HL-60 (cell line): Measurements from ENCODE around the gene AP1B1.

Experiments
- DNase-seq, 2 experiments: peaks; one replicate each; pipeline ENCODE4 v3.0.0-alpha.2; 2010 to 2020; ENCODE audit warnings: low read depth in 1 of 2, low spot score in 1 of 2
- H3K27ac ChIP-seq: fragments of 250-450 bp; sonication (Bioruptor Pico); replicated peaks from 2 replicates; pipeline ENCODE4 v1.5.1; 2020; ENCODE audit warnings: mild to moderate bottlenecking, moderate library complexity
- H3K27me3 ChIP-seq: fragments of 250-450 bp; sonication (Bioruptor Pico); 2 replicates; pipeline ENCODE4 v1.5.1; 2021; ENCODE audit warnings: mild to moderate bottlenecking, moderate library complexity; ENCODE audit not compliant: insufficient read depth, poor library complexity, severe bottlenecking
- H3K4me3 ChIP-seq: replicated peaks from 2 replicates; pipeline ENCODE4 v1.5.1; 2011; ENCODE audit warnings: mild to moderate bottlenecking, control low read depth, low read length; ENCODE audit not compliant: insufficient read depth
- CTCF ChIP-seq: IDR thresholded peaks from one replicate; pipeline ENCODE4 v1.5.1; 2011; ENCODE audit warnings: low read length, control low read depth, inconsistent platforms; ENCODE audit not compliant: insufficient read depth
- GABPA ChIP-seq: IDR thresholded peaks from 2 replicates; pipeline ENCODE4 v1.6.1; 2012; ENCODE audit warnings: low read depth
- POLR2AphosphoS5 ChIP-seq: IDR thresholded peaks from 2 replicates; pipeline ENCODE4 v1.6.1; 2012; ENCODE audit warnings: low read depth
- REST ChIP-seq: IDR thresholded peaks from 2 replicates; pipeline ENCODE4 v1.6.1; 2012; ENCODE audit warnings: low read depth; ENCODE audit not compliant: insufficient replicate concordance
- SPI1 ChIP-seq: IDR thresholded peaks from 2 replicates; pipeline ENCODE4 v1.6.1; 2012; ENCODE audit warnings: low read depth, mild to moderate bottlenecking, borderline replicate concordance

The AP1B1 gene

GRCh38 chr22:29306175-29306834, 82.1 kb downstream of the AP1B1 start, which contains the start of gene GAS2L1:
GAS2L1 (plus strand) TSS chr22:29306650; CDS start chr22:29308106, 1,456 bp downstream.
- peak in 1 of 2 experiments; percentile 50 for DNase-seq
- H3K27ac ChIP-seq: no peak within 1 kb of the TSS
- TF ChIP-seq SPI1 (no peak), POLR2AphosphoS5 (no peak), GABPA (no peak), CTCF (no peak), REST (no peak)
- H3K4me3 ChIP-seq: peak within 1 kb of the TSS; percentile 46
- peaks cover 15% of the 10 kb centered on the region for H3K27me3 ChIP-seq

- H3K27ac ChIP-seq: no peak overlapping the region
- TF ChIP-seq SPI1 (no peak), REST (no peak), POLR2AphosphoS5 (no peak), GABPA (no peak), CTCF (no peak)
- no peak overlapping the region for H3K4me3 ChIP-seq
- no peak for DNase-seq
- H3K27me3 ChIP-seq: peaks cover 15% of the 10 kb centered on the region
Measured at GRCh38 chr22:29305836-29306174, 82.6 kb downstream of the AP1B1 start.

- Histone ChIP-seq H3K27ac (no peak overlapping the region), H3K27me3 (peaks cover 13% of the 10 kb centered on the region), H3K4me3 (no peak overlapping the region)
- no peak for DNase-seq
- TF ChIP-seq GABPA (no peak), SPI1 (no peak), POLR2AphosphoS5 (no peak), CTCF (no peak), REST (no peak)
Measured at GRCh38 chr22:29302681-29303465, 85.5 kb downstream of the AP1B1 start.
